Measurements from ENCODE around the gene RANBP10. TPM values are rescaled to one million over a fixed set of nuclear protein-coding genes. Genes with fewer than 3 reads are reported as not detected.

The RANBP10 gene
- total and polyA plus RNA-seq, 2 of the 13 experiments (the other 11 are each of a cell fraction or from before 2014, with no cell fraction given): 9.2 to 22.7 TPM

GRCh38 chr16:67804853-67805542 is 1.4 kb downstream of the RANBP10 start (continued):
- no peak for TF ChIP-seq AKNA (CRISPR knock-in tag; IDR thresholded peaks at IDR 0.05; ENCODE audit: borderline replicate concordance)
- TF ChIP-seq BCL6 (CRISPR knock-in tag; IDR thresholded peaks at IDR 0.05): peak; percentile 55; the same call in 1 of the 2 replicates
- no peak for TF ChIP-seq TCF7L2 (IDR thresholded peaks at IDR 0.05; ENCODE audit: low read depth, low read length)
- TF ChIP-seq SUZ12 (IDR thresholded peaks at IDR 0.05; ENCODE audit: low read depth, low read length): no peak
- no peak for TF ChIP-seq ZKSCAN1 (IDR thresholded peaks at IDR 0.05; ENCODE audit: low read length)
- peak; percentile 49; the same call in 1 of the 2 replicates for TF ChIP-seq NCOA2 (CRISPR knock-in tag; IDR thresholded peaks at IDR 0.05)
- no peak for TF ChIP-seq DPF2 (CRISPR knock-in tag; IDR thresholded peaks at IDR 0.05; ENCODE audit: borderline replicate concordance, low read depth)
- TF ChIP-seq HDAC2 (CRISPR knock-in tag; IDR thresholded peaks at IDR 0.05): peak; percentile 15; the same call in 1 of the 2 replicates
- TF ChIP-seq ZNF354B (CRISPR knock-in tag; IDR thresholded peaks at IDR 0.05): no peak
- no peak for TF ChIP-seq GLI4 (CRISPR knock-in tag; IDR thresholded peaks at IDR 0.05; ENCODE audit: borderline replicate concordance)
- no peak for TF ChIP-seq ZNF317 (CRISPR knock-in tag; IDR thresholded peaks at IDR 0.05)
- TF ChIP-seq ZNF460 (CRISPR knock-in tag; IDR thresholded peaks at IDR 0.05; ENCODE audit: borderline replicate concordance): no peak
- no peak for TF ChIP-seq KAT2B (IDR thresholded peaks at IDR 0.05; ENCODE audit: borderline replicate concordance, low read depth, low read length)
- TF ChIP-seq PHF20 (CRISPR knock-in tag; IDR thresholded peaks at IDR 0.05): no peak
- no peak for TF ChIP-seq PHB2 (IDR thresholded peaks at IDR 0.05; ENCODE audit: partially characterized antibody)
- no peak for TF ChIP-seq ZNF572 (CRISPR knock-in tag; IDR thresholded peaks at IDR 0.05)
- no peak for TF ChIP-seq STAT5B (CRISPR knock-in tag; IDR thresholded peaks at IDR 0.05)
- no peak for TF ChIP-seq TBP (CRISPR knock-in tag; IDR thresholded peaks at IDR 0.05)
- no peak for TF ChIP-seq JDP2 (CRISPR knock-in tag; IDR thresholded peaks at IDR 0.05; ENCODE audit: borderline replicate concordance)
- TF ChIP-seq JUN (CRISPR knock-in tag; IDR thresholded peaks at IDR 0.05): no peak
- no peak for TF ChIP-seq ARNTL (CRISPR knock-in tag; IDR thresholded peaks at IDR 0.05)
- TF ChIP-seq GTF2F1 (IDR thresholded peaks at IDR 0.05; ENCODE audit: low read length): no peak
- TF ChIP-seq RARG (CRISPR knock-in tag; IDR thresholded peaks at IDR 0.05; ENCODE audit: low read depth): no peak
- no peak for TF ChIP-seq REST (IDR thresholded peaks at IDR 0.05; ENCODE audit: borderline replicate concordance in 1 of 2, low read depth in 1 of 2, low read length in 2 of 2)

Measured in HepG2 (cell line).